OCI-LY7 (cell line): Measurements from ENCODE around the gene SYNGR2. TPM values are rescaled to one million over a fixed set of nuclear protein-coding genes. Genes with fewer than 3 reads are reported as not detected.
A peak's percentile ranks its signal among the peaks of the same experiment; 100 is the strongest.

Experiments
- BruUV-seq: library from RNA; stranded (reverse); fragments of 400-500 nt; replicated peaks from 2 replicates; lab custom pipeline; 2021; lab: Mats Ljungman, UMichigan
- CTCF ChIA-PET: fragments of 300-600 bp; sonication (Branson Sonifier 250); formaldehyde crosslinking; loops from one replicate; lab custom pipeline; 2022; ENCODE audit warnings: antibody characterized with exemption; ENCODE audit not compliant: unreplicated experiment; lab: Charles Lee
- POLR2A ChIA-PET: fragments of 300-600 bp; sonication (Branson Sonifier 250); formaldehyde crosslinking; loops from one replicate; lab custom pipeline; 2022; ENCODE audit warnings: antibody characterized with exemption; lab: Charles Lee
- DNase-seq: peaks from one replicate; pipeline ENCODE4 v3.0.0-alpha.2; 2015; ENCODE audit warnings: low spot score
- H2AFZ ChIP-seq: fragments of 200-600 bp; sonication (generic), shearing (Covaris generic); 2 replicates; pipeline ENCODE4 v1.6.1; 2014; ENCODE audit warnings: mild to moderate bottlenecking, antibody characterized with exemption, low read length, moderate library complexity
- H3K27ac ChIP-seq: fragments of 200-600 bp; sonication (generic); 2 replicates; pipeline ENCODE4 v1.5.1; 2014; ENCODE audit warnings: mixed run types, low read depth, mild to moderate bottlenecking, moderate library complexity, low read length, inconsistent platforms; ENCODE audit not compliant: poor library complexity, severe bottlenecking
- H3K36me3 ChIP-seq: fragments of 200-600 bp; sonication (generic); 2 replicates; pipeline ENCODE4 v1.6.1; 2014; ENCODE audit warnings: mild to moderate bottlenecking, antibody characterized with exemption, low read length, moderate library complexity, mixed read lengths; ENCODE audit not compliant: insufficient read depth
- H3K4me1 ChIP-seq: fragments of 200-600 bp; sonication (generic); 2 replicates; pipeline ENCODE4 v1.5.1; 2014; ENCODE audit warnings: mild to moderate bottlenecking, low read length; ENCODE audit not compliant: insufficient read depth, poor library complexity, severe bottlenecking
- H3K4me2 ChIP-seq: fragments of 200-600 bp; sonication (generic); 2 replicates; pipeline ENCODE4 v1.6.1; 2014; ENCODE audit warnings: mild to moderate bottlenecking, low read length
- H3K4me3 ChIP-seq: fragments of 200-600 bp; sonication (generic); 2 replicates; pipeline ENCODE4 v1.5.1; 2014; ENCODE audit warnings: mild to moderate bottlenecking, low read depth, low read length; ENCODE audit not compliant: poor library complexity, severe bottlenecking
- H3K79me2 ChIP-seq: fragments of 200-600 bp; sonication (generic); 2 replicates; pipeline ENCODE4 v1.6.1; 2016; ENCODE audit warnings: low read depth, mild to moderate bottlenecking, low read length, moderate library complexity, mixed read lengths; ENCODE audit not compliant: insufficient read depth
- H3K9me2 ChIP-seq: fragments of 200-600 bp; sonication (generic); 2 replicates; pipeline ENCODE4 v1.6.1; 2016; ENCODE audit warnings: mild to moderate bottlenecking, low read length, mixed read lengths; ENCODE audit not compliant: insufficient read depth
- H3K9me3 ChIP-seq: fragments of 200-600 bp; sonication (generic); 2 replicates; pipeline ENCODE4 v1.6.1; 2014; ENCODE audit warnings: mild to moderate bottlenecking, mixed run types, low read length, mixed read lengths
- H4K20me1 ChIP-seq: fragments of 200-600 bp; sonication (generic); 2 replicates; pipeline ENCODE4 v1.6.1; 2014; ENCODE audit warnings: mild to moderate bottlenecking, antibody characterized with exemption, low read length, moderate library complexity, mixed read lengths; ENCODE audit not compliant: insufficient read depth
- CTCF ChIP-seq: fragments of 200-600 bp; sonication (generic); conservative IDR thresholded peaks from 2 replicates; pipeline ENCODE4 v1.5.1; 2014; ENCODE audit warnings: mild to moderate bottlenecking, antibody characterized with exemption, low read length, moderate library complexity, mixed read lengths
- EZH2phosphoT487 ChIP-seq: fragments of 200-600 bp; sonication (generic); IDR thresholded peaks from 2 replicates; pipeline ENCODE4 v1.6.1; 2018; ENCODE audit warnings: low read depth, borderline replicate concordance, mild to moderate bottlenecking, mixed run types, antibody characterized with exemption, low read length, moderate library complexity, mixed read lengths
- intact Hi-C: fragments of 100-400 bp; cut with micrococcal nuclease; formaldehyde crosslinking; loops from one replicate; pipeline ENCODE4 v1.10.0; 2022; ENCODE audit not compliant: unreplicated experiment
- total RNA-seq, 2 experiments: library from RNA; depleted of rRNA in 1 of 2; stranded (reverse); fragments of >200 nt in 1 of 2; shearing (Covaris generic) in 1 of 2; gene quantifications; 2 replicates each; pipeline ENCODE4 v1.2.3, GENCODE V29; 2014 to 2022

Gene SYNGR2
- total RNA-seq, 2 experiments from 2014 or later: 35.4 to 44.9 TPM

- Histone ChIP-seq H3K4me3 (peak overlapping the region; percentile 81), H2AFZ (no peak overlapping the region; the same call in 1 of the 2 replicates), H3K79me2 (peaks cover 15% of the 10 kb centered on the region; the same call in 1 of the 2 replicates), H3K36me3 (peaks cover 21% of the 10 kb centered on the region), H3K4me1 (peaks cover 72% of the 10 kb centered on the region), H4K20me1 (no peaks in the 10 kb centered on the region), H3K9me2 (no peaks in the 10 kb centered on the region), H3K4me2 (peak overlapping the region; percentile 96), H3K27ac (peak overlapping the region; percentile 91), H3K9me3 (no peaks in the 10 kb centered on the region)
- ChIA-PET CTCF (interaction anchor here (0.6 to 1.7 kb wide), 3 partner anchors 14 to 66 kb away, joined by 3 to 5 read pairs (median 3); no protein-coding TSS in a partner anchor), POLR2A (interaction anchor here (0.5 to 1.8 kb wide), 4 partner anchors 42 to 87 kb away, joined by 3 to 6 read pairs (median 4); no protein-coding TSS in a partner anchor)
- intact Hi-C loops: loop anchor here (5.0 kb wide), 1 partner anchor 680 kb away; no protein-coding TSS in a partner anchor
- TF ChIP-seq EZH2phosphoT487: no peak
- TF ChIP-seq CTCF: no peak
- no TSS peak for BruUV-seq
- DNase-seq: peak; percentile 89
Observed at GRCh38 chr17:78127239-78127887, 41.0 kb upstream of the SYNGR2 start.

- intact Hi-C loops: loop anchor here (1.0 to 5.0 kb wide), 2 partner anchors 25 to 681 kb away; no protein-coding TSS in a partner anchor
- H2AFZ ChIP-seq: peak overlapping the region; percentile 33; the same call in 1 of the 2 replicates
- H3K4me2 ChIP-seq: peak overlapping the region; percentile 96
- ChIA-PET CTCF (interaction anchor here (0.6 kb wide), 1 partner anchor 19 kb away, joined by 3 read pairs; no protein-coding TSS in a partner anchor), POLR2A (interaction anchor here (0.5 to 1.8 kb wide), 4 partner anchors 42 to 87 kb away, joined by 3 to 6 read pairs (median 4); no protein-coding TSS in a partner anchor)
- H3K79me2 ChIP-seq: peaks cover 15% of the 10 kb centered on the region; the same call in 1 of the 2 replicates
- H3K36me3 ChIP-seq: peaks cover 19% of the 10 kb centered on the region
- H3K9me2 ChIP-seq: no peaks in the 10 kb centered on the region
- TF ChIP-seq EZH2phosphoT487 (no peak), CTCF (no peak)
- H3K27ac ChIP-seq: peak overlapping the region; percentile 91
- H3K4me3 ChIP-seq: peak overlapping the region; percentile 81
- H3K4me1 ChIP-seq: peaks cover 77% of the 10 kb centered on the region
- BruUV-seq: no TSS peak
- 0 out of 2 replicates have a peak, but pooled peaks cover 4% of the 10 kb centered on the region for H4K20me1 ChIP-seq
- no peaks in the 10 kb centered on the region for H3K9me3 ChIP-seq
- DNase-seq: peak; percentile 40
Observed at GRCh38 chr17:78127888-78128550, 40.4 kb upstream of the SYNGR2 start.
